Mucosa of stomach (tissue), 1 donor: ENCODE results near the gene NIPBL.
"Not testable (repeated sequence)": the region's sequence is repeated elsewhere in the genome, so short reads cannot be mapped to it uniquely, and the experiment has no call there.

Experiments
- H3K27me3 ChIP-seq: one replicate; pipeline ENCODE4 v1.7.0; 2013; ENCODE audit warnings: mild to moderate bottlenecking, low read length; ENCODE audit not compliant: control insufficient read depth, insufficient read depth
- H3K36me3 ChIP-seq: one replicate; pipeline ENCODE4 v1.7.0; 2013; ENCODE audit warnings: low read length; ENCODE audit not compliant: control insufficient read depth, insufficient read depth
- H3K4me1 ChIP-seq: one replicate; pipeline ENCODE4 v1.7.0; 2013; ENCODE audit warnings: mild to moderate bottlenecking, low read length; ENCODE audit not compliant: control insufficient read depth, insufficient read depth
- H3K4me3 ChIP-seq: one replicate; pipeline ENCODE4 v1.7.0; 2013; ENCODE audit warnings: low read length
- H3K9ac ChIP-seq: one replicate; pipeline ENCODE4 v1.7.0; 2013; ENCODE audit warnings: mild to moderate bottlenecking, low read length, moderate library complexity
- H3K9me3 ChIP-seq: one replicate; pipeline ENCODE4 v1.7.0; 2013; ENCODE audit warnings: mild to moderate bottlenecking, low read length, moderate library complexity; ENCODE audit not compliant: control insufficient read depth
- donor health status: Pancreatic carcinoma.

Gene NIPBL

DNA sequence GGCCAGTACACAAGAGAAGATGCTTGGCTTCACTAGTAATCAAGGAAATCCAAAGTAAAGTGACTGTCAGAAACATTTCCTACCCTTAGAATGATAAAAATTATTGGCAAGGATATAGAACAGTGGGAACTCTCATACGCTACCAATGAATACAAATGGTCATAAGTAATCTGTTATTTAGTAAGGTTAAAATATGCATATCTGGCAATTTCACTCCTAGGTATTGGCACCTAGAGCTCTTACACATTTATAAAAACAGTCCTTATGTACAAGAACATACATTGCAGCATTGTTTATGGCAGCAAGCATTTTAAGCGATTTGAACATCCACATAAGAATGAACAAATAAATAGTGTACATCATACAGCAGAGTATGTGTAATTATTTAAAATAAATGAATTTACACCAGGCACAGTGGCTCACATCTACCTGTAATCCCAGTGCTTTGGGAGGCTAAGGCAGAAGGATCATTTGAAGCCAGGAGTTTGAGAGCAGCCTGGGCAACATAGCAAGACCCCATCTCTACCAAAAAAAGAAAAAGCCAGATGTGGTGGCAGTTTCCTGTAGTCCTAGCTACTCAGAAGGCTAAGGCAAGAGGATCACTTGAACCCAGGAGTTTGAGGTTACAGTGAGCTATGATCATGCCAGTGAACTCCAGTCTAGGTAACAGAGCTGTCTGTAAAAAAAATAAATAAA lies 93.3 kb downstream of the NIPBL start:
- Histone ChIP-seq H3K4me3 (no peak overlapping the region), H3K36me3 (peaks cover 6% of the 10 kb centered on the region), H3K9ac (no peak overlapping the region), H3K9me3 (no peaks in the 10 kb centered on the region), H3K4me1 (no peaks in the 10 kb centered on the region), H3K27me3 (no peaks in the 10 kb centered on the region)

DNA sequence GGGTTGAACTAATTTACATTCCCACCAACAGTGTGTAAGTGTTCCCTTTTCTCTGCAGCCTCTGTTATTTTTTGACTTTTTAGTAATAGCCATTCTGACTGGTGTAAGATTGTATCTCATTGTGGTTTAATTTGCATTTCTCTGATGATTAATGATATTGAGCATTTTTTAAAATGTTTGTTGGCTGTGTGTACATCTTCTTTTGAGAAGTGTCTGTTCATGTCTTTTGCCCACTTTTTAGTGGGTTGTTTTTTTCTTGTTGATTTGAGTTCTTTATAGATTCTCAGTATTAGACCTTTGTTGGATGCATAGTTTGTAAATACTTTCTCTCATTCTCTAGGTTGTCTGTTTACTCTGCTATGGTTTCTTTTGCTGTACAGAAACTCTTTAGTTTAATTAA lies 101.6 kb downstream of the NIPBL start:
- H3K9ac ChIP-seq: no peak overlapping the region
- no peaks in the 10 kb centered on the region for H3K36me3 ChIP-seq
- H3K4me1 ChIP-seq: no peaks in the 10 kb centered on the region

DNA sequence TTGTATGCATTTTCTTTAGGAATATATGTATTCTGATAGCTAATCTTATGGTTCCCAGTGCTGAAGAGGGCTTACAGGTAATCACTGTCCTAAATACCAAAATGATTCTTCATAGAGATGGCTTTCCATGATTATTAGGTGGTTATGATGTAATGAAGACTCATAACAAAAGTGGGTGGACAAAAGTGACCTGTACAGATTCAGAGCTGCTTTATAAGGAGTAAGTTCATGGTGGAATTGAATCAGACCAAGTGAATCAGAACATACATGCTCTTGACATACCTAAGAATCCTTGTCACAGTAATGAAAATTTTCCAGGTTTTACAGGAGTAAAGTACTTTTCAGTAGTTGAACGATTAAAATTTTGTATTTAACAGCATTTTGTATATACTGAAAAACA lies 105.6 kb downstream of the NIPBL start:
- Histone ChIP-seq H3K36me3 (no peaks in the 10 kb centered on the region), H3K9ac (no peak overlapping the region), H3K9me3 (no peaks in the 10 kb centered on the region), H3K4me3 (no peak overlapping the region), H3K4me1 (no peaks in the 10 kb centered on the region), H3K27me3 (no peaks in the 10 kb centered on the region)

More for the DNA sequence above, 101.6 kb downstream of the NIPBL start:
- Histone ChIP-seq H3K27me3 (no peaks in the 10 kb centered on the region), H3K4me3 (no peak overlapping the region), H3K9me3 (no peaks in the 10 kb centered on the region)

DNA sequence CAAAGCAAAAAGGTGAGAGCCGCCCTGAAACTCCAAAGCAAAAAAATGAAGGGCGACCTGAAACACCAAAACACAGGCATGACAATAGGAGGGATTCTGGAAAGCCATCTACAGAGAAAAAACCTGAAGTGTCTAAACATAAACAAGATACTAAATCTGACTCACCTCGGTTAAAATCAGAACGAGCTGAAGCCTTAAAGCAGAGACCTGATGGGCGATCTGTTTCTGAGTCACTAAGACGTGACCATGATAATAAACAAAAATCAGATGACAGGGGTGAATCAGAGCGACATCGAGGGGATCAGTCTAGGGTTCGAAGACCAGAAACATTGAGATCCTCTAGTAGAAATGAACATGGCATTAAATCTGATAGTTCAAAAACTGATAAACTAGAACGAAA lies 108.8 kb downstream of the NIPBL start:
- H3K9ac ChIP-seq: no peak overlapping the region
- H3K36me3 ChIP-seq: no peaks in the 10 kb centered on the region
- H3K27me3 ChIP-seq: no peaks in the 10 kb centered on the region
- H3K9me3 ChIP-seq: no peaks in the 10 kb centered on the region
- H3K4me3 ChIP-seq: no peak overlapping the region
- H3K4me1 ChIP-seq: no peaks in the 10 kb centered on the region

DNA sequence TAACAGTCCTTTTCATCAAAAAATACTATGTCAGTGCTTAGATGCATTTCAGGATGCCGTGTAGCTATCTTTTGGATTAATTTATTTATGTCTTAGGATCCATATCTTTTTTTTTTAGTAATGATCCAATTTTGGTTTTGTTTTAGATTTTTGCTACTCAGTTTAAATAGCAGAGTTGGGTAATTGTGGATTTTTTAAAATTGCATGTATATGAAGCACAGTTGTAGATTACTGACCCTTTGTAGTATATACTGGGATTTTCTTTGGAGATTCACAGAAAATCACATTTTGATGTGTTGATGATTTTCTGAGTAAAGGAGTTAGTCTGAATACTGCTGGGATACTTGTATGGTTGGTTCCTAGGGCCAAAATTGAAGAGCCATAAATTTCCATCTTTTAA lies 111.8 kb downstream of the NIPBL start:
- H3K9me3 ChIP-seq: no peaks in the 10 kb centered on the region
- H3K27me3 ChIP-seq: no peaks in the 10 kb centered on the region
- H3K36me3 ChIP-seq: no peaks in the 10 kb centered on the region
- H3K4me1 ChIP-seq: no peaks in the 10 kb centered on the region
- H3K4me3 ChIP-seq: no peak overlapping the region
- no peak overlapping the region for H3K9ac ChIP-seq

DNA sequence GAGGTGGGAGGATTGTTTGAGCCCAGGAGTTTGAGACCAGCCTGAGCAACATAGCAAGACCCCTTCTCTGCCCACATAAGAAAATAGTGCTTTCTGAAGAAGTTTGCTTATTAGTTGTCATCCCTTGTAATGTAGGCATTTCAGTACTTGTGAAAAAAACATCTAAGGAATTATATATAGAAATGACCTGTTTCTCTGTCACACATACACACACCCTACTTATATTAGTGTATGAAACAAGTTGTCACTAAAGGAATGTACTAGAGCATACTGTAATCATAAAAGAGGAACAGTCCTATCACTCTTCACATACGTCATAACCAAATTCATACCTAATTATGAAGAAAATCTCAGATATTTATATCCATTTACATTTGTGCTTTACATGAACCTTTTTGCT lies 122.0 kb downstream of the NIPBL start:
- H3K27me3 ChIP-seq: no peaks in the 10 kb centered on the region
- no peak overlapping the region for H3K4me3 ChIP-seq
- no peaks in the 10 kb centered on the region for H3K4me1 ChIP-seq
- H3K9me3 ChIP-seq: no peaks in the 10 kb centered on the region
- no peak overlapping the region for H3K9ac ChIP-seq
- no peaks in the 10 kb centered on the region for H3K36me3 ChIP-seq

DNA sequence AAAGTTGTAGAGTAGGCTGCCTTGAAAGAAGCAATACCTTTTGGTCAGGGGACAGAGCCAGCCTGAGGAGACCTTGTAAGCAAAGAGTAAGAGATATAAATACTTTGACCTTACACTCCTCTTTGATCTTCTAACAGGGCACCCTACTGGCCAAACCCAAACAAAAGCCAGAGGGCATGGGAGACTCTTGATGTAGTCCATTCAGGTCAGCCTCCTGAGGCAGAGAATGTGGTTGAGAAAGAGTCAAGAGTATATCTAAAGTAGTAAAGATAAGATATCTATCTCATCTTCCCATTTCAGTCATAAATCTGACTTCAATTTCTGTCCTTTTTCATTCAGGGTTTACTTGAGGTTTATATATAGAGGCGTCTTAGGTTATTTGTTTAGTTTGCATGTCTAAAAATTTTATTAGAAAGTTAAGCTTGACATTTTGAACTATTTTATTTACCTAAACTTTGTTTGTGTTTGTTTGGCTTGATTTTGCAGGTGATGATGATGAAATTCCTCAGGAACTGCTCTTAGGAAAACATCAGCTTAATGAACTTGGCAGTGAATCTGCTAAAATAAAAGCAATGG lies 125.7 kb downstream of the NIPBL start:
- Histone ChIP-seq H3K4me3 (no peak overlapping the region), H3K36me3 (no peaks in the 10 kb centered on the region), H3K27me3 (no peaks in the 10 kb centered on the region), H3K9ac (no peak overlapping the region), H3K9me3 (no peaks in the 10 kb centered on the region), H3K4me1 (no peaks in the 10 kb centered on the region)

DNA sequence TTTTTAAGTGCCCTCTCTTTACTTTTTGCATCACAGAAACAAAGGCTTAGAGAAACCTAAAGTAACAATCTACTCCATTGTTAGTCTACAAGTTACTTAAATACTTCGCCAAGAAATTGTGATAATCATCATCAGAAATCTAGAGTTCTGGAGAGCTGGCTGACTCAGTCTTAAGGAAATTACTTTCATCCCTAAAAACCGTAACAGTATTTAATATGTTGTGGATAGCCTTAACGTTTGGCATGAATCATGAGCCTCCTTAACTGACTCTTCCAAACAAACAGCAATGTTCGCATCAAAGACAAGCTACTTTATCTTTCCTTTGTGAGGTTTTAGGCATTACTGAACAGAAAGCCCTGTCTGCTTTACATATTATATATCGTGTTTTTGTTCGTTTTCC lies 128.7 kb downstream of the NIPBL start:
- H3K27me3 ChIP-seq: no peaks in the 10 kb centered on the region
- no peak overlapping the region for H3K9ac ChIP-seq
- H3K9me3 ChIP-seq: no peaks in the 10 kb centered on the region
- H3K4me1 ChIP-seq: no peaks in the 10 kb centered on the region
- H3K36me3 ChIP-seq: no peaks in the 10 kb centered on the region
- no peak overlapping the region for H3K4me3 ChIP-seq

DNA sequence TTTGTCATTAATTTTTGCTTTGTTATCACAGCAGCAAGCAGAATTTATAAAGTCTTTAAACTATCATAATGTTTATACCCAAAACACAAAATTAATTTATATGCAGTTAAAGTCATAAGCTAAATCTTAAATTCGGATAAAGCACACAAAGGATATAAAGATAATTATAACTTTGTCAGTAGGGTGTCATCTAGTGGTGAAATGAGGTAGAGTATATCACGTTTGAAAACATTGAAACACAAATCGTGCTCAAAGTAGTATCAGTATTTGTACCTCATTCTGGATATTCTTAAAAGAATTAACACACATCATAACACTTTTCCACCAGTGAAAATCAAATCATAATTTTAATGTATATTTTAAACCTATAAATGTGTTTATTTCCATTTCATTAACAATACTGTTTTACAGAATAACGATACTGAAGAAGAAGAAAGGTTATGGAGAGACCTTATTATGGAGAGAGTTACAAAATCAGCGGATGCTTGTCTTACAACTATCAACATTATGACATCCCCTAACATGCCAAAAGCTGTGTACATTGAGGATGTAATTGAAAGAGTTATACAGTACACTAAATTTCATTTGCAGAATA lies 129.5 kb downstream of the NIPBL start:
- Histone ChIP-seq H3K9ac (no peak overlapping the region), H3K9me3 (no peaks in the 10 kb centered on the region), H3K36me3 (no peaks in the 10 kb centered on the region), H3K27me3 (no peaks in the 10 kb centered on the region), H3K4me1 (no peaks in the 10 kb centered on the region), H3K4me3 (no peak overlapping the region)

DNA sequence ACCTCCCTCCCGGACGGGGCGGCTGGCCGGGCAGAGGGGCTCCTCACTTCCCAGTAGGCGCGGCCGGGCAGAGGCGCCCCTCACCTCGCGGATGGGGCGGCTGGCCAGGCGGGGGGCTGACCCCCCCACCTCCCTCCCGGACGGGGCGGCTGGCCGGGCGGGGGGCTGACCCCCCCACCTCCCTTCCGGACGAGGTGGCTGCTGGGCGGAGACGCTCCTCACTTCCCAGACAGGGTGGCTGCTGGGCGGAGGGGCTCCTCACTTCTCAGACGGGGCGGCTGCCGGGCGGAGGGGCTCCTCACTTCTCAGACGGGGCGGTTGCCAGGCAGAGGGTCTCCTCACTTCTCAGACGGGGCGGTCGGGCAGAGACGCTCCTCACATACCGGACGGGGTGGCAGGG lies 136.6 kb downstream of the NIPBL start:
- not testable (repeated sequence) for H3K4me1 ChIP-seq, H3K36me3 ChIP-seq, H3K27me3 ChIP-seq, H3K4me3 ChIP-seq, H3K9ac ChIP-seq, H3K9me3 ChIP-seq

DNA sequence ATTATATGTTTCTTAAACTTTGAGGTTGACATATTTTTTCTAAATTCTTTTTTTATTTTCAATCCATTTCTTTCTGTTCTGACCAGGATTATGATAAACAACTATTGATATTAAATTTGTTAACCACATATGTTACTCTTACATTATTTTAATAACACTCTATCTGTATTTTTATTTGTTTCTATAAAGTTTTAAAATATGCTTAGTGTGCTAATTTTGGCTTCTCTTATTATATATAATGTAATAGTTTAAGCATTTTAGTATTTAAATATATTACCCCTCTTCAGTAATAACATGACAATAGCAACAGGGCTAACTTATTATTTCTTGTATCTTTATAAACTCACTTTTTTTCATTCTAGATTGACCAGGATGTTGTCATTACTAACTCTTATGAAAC lies 137.8 kb downstream of the NIPBL start:
- Histone ChIP-seq H3K4me1 (no peaks in the 10 kb centered on the region), H3K4me3 (no peak overlapping the region), H3K9me3 (no peaks in the 10 kb centered on the region), H3K27me3 (no peaks in the 10 kb centered on the region), H3K36me3 (no peaks in the 10 kb centered on the region), H3K9ac (no peak overlapping the region)

DNA sequence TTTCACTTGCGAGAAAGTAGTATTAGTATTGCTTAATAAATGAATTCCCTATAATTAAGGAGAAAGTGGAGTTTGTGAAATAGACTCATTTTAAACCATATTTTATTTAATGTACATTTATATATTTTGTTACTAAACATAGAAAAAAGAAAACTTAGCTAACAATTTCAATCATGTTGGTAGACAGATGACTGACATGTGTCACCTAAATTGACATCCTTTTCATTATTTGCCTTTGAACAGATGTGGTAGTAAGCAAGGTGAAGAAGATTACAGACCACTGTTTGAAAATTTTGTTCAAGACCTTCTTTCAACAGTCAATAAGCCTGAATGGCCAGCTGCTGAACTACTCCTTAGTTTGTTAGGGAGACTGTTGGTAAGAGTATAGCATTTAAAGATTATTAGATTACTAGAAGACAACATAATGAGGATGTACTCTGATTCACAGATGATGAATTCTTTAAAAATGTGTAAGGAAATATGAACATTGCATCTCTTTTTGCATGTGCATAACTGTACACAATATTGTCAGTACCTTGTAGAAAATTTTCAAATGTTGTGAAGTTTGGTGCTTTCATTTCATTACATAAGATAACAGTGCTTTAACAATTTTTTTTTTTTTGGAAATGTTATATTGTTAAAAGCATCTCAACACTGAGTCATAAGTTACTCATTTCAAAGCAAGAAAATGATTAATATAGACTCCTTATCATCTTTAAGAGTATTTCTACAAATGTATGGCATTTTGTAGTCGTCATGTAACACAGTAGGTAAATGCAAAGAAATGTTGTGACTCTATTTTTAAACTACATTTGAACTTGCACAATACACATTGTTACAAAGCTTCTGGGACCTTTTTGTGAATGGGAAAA lies 139.5 kb downstream of the NIPBL start:
- H3K9me3 ChIP-seq: no peaks in the 10 kb centered on the region
- H3K4me3 ChIP-seq: no peak overlapping the region
- H3K4me1 ChIP-seq: no peaks in the 10 kb centered on the region

More for the DNA sequence above, 139.5 kb downstream of the NIPBL start:
- no peaks in the 10 kb centered on the region for H3K36me3 ChIP-seq
- H3K27me3 ChIP-seq: no peaks in the 10 kb centered on the region
- H3K9ac ChIP-seq: no peak overlapping the region
